H9 (cell line): ENCODE data around the gene AGBL4. TPM values are rescaled to one million over a fixed set of nuclear protein-coding genes. Genes with fewer than 3 reads are reported as not detected.

ENCODE experiments used
- DNase-seq: peaks from one replicate; pipeline ENCODE4 v3.0.0-alpha.2; 2017
- H2AFZ ChIP-seq: one replicate; pipeline ENCODE4 v1.6.1; 2013; ENCODE audit warnings: mild to moderate bottlenecking, low read length, control low read depth, moderate library complexity
- H2AK5ac ChIP-seq: 2 replicates; pipeline ENCODE4 v1.6.1; 2013; ENCODE audit warnings: low read length, control low read depth, mixed read lengths; ENCODE audit not compliant: insufficient read length
- H2BK120ac ChIP-seq: one replicate; pipeline ENCODE4 v1.6.1; 2013; ENCODE audit warnings: low read depth, mild to moderate bottlenecking, low read length, control low read depth, inconsistent platforms; ENCODE audit not compliant: poor library complexity, severe bottlenecking
- H2BK12ac ChIP-seq: 2 replicates; pipeline ENCODE4 v1.6.1; 2013; ENCODE audit warnings: low read length, control low read depth, mixed read lengths, low read depth; ENCODE audit not compliant: insufficient read length
- H2BK15ac ChIP-seq: 2 replicates; pipeline ENCODE4 v1.6.1; 2013; ENCODE audit warnings: low read depth, low read length, control low read depth
- H2BK20ac ChIP-seq: one replicate; pipeline ENCODE4 v1.6.1; 2013; ENCODE audit warnings: low read depth, mild to moderate bottlenecking, low read length, control low read depth, inconsistent platforms; ENCODE audit not compliant: poor library complexity, severe bottlenecking
- H2BK5ac ChIP-seq: 2 replicates; pipeline ENCODE4 v1.6.1; 2013; ENCODE audit warnings: low read length, control low read depth, mixed read lengths; ENCODE audit not compliant: insufficient read length
- H3K14ac ChIP-seq: 2 replicates; pipeline ENCODE4 v1.6.1; 2013; ENCODE audit warnings: low read length, control low read depth; ENCODE audit not compliant: insufficient read depth
- H3K18ac ChIP-seq: 2 replicates; pipeline ENCODE4 v1.6.1; 2013; ENCODE audit warnings: low read depth, mild to moderate bottlenecking, mixed read lengths, low read length, control low read depth; ENCODE audit not compliant: insufficient read length
- H3K23ac ChIP-seq: 2 replicates; pipeline ENCODE4 v1.6.1; 2013; ENCODE audit warnings: low read length, control low read depth, mixed read lengths, low read depth; ENCODE audit not compliant: insufficient read length
- H3K23me2 ChIP-seq: 2 replicates; pipeline ENCODE4 v1.6.1; 2013; ENCODE audit warnings: low read depth, mild to moderate bottlenecking, mixed read lengths, low read length, control low read depth; ENCODE audit not compliant: insufficient read length, poor library complexity, severe bottlenecking
- H3K27ac ChIP-seq: 2 replicates; pipeline ENCODE4 v1.5.1; 2013; ENCODE audit warnings: low read length, control low read depth, mixed read lengths, low read depth; ENCODE audit not compliant: insufficient read length
- H3K27me3 ChIP-seq: 2 replicates; pipeline ENCODE4 v1.6.1; 2013; ENCODE audit warnings: low read length, control low read depth, inconsistent platforms; ENCODE audit not compliant: insufficient read depth
- H3K4ac ChIP-seq: 2 replicates; pipeline ENCODE4 v1.6.1; 2013; ENCODE audit warnings: low read depth, mild to moderate bottlenecking, control low read depth, inconsistent platforms, low read length, moderate library complexity
- H3K4me1 ChIP-seq: 2 replicates; pipeline ENCODE4 v1.6.1; 2013; ENCODE audit warnings: low read length, control low read depth, inconsistent platforms; ENCODE audit not compliant: insufficient read depth
- H3K4me2 ChIP-seq: 2 replicates; pipeline ENCODE4 v1.6.1; 2013; ENCODE audit warnings: low read length, control low read depth, mixed read lengths; ENCODE audit not compliant: insufficient read length, insufficient read depth
- H3K56ac ChIP-seq: 2 replicates; pipeline ENCODE4 v1.6.1; 2013; ENCODE audit warnings: low read depth, mild to moderate bottlenecking, mixed read lengths, low read length, control low read depth; ENCODE audit not compliant: insufficient read length
- H3K79me1 ChIP-seq: 2 replicates; pipeline ENCODE4 v1.6.1; 2013; ENCODE audit warnings: low read depth, mild to moderate bottlenecking, moderate library complexity, low read length, control low read depth, inconsistent platforms; ENCODE audit not compliant: insufficient read depth, poor library complexity, severe bottlenecking
- H3K79me2 ChIP-seq: 2 replicates; pipeline ENCODE4 v1.6.1; 2013; ENCODE audit warnings: low read length, control low read depth, inconsistent platforms; ENCODE audit not compliant: insufficient read depth
- H3K9ac ChIP-seq: 2 replicates; pipeline ENCODE4 v1.6.1; 2013; ENCODE audit warnings: low read length, control low read depth, mixed read lengths; ENCODE audit not compliant: insufficient read length; ENCODE audit errors: extremely low read depth
- H3K9me3 ChIP-seq: one replicate; pipeline ENCODE4 v1.6.1; 2013; ENCODE audit warnings: low read depth, low read length, inconsistent platforms; ENCODE audit not compliant: control insufficient read depth
- H3T11ph ChIP-seq: one replicate; pipeline ENCODE4 v1.6.1; 2013; ENCODE audit warnings: mild to moderate bottlenecking, low read length, control low read depth, inconsistent platforms
- H4K20me1 ChIP-seq: one replicate; pipeline ENCODE4 v1.6.1; 2013; ENCODE audit not compliant: control insufficient read depth, insufficient read length, insufficient read depth
- H4K5ac ChIP-seq: 2 replicates; pipeline ENCODE4 v1.6.1; 2013; ENCODE audit warnings: low read depth, mild to moderate bottlenecking, mixed read lengths, low read length, control low read depth; ENCODE audit not compliant: insufficient read length
- H4K8ac ChIP-seq: replicated peaks from 2 replicates; pipeline ENCODE4 v1.6.1; 2013; ENCODE audit warnings: low read length, control low read depth, mixed read lengths, low read depth; ENCODE audit not compliant: insufficient read length
- H4K91ac ChIP-seq: 2 replicates; pipeline ENCODE4 v1.6.1; 2013; ENCODE audit warnings: low read depth, mild to moderate bottlenecking, moderate library complexity, mixed read lengths, low read length, control low read depth; ENCODE audit not compliant: insufficient read length
- H3K27ac Mint-ChIP-seq, 3 experiments: 2 replicates in 2 of 3; 3 replicates in 1 of 3; pipeline ENCODE4 v1.8.0; 2020 to 2021; ENCODE audit warnings: mixed read lengths in 3 of 3, mild to moderate bottlenecking in 1 of 3, moderate library complexity in 1 of 3
- H3K27me3 Mint-ChIP-seq: 2 replicates; pipeline ENCODE4 v1.8.0; 2021; ENCODE audit warnings: low read depth, mild to moderate bottlenecking, moderate library complexity, mixed read lengths
- H3K36me3 Mint-ChIP-seq, 3 experiments: 2 replicates in 2 of 3; 3 replicates in 1 of 3; pipeline ENCODE4 v1.8.0; 2020 to 2021; ENCODE audit warnings: low read depth in 3 of 3, mixed read lengths in 3 of 3; ENCODE audit not compliant: insufficient read depth in 1 of 3
- H3K4me1 Mint-ChIP-seq, 2 experiments: 2 replicates each; pipeline ENCODE4 v1.8.0; 2020; ENCODE audit warnings: mixed read lengths in 2 of 2
- H3K4me3 Mint-ChIP-seq, 2 experiments: 2 replicates in 1 of 2; 3 replicates in 1 of 2; pipeline ENCODE4 v1.8.0; 2020 to 2021; ENCODE audit warnings: mild to moderate bottlenecking in 2 of 2, mixed read lengths in 2 of 2, moderate library complexity in 1 of 2
- H3K9me3 Mint-ChIP-seq, 2 experiments: 2 replicates in 1 of 2; 3 replicates in 1 of 2; pipeline ENCODE4 v1.8.0; 2020; ENCODE audit warnings: mild to moderate bottlenecking in 2 of 2, mixed read lengths in 2 of 2, moderate library complexity in 1 of 2
- WGBS: extraction: QIAGEN DNeasy Blood & Tissue Kit; methylation state at CpG from one replicate; pipeline ENCODE4 v1.1.7; 2013; ENCODE audit warnings: missing lambda C conversion rate, low lambda C conversion rate, mixed read lengths; ENCODE audit not compliant: insufficient read length; ENCODE audit errors: extremely low coverage; 5-methylcytosine and 5-hydroxymethylcytosine counted together
- total RNA-seq: library from RNA; stranded (reverse); gene quantifications from 2 replicates; pipeline ENCODE4 v1.2.1, GENCODE V29; 2021
- TF ChIP-seq, protein P1 (sequence below): fragments of 200-600 bp; sonication (generic); conservative IDR thresholded peaks from 3 replicates; pipeline ENCODE4 v1.8.0; 2021; ENCODE audit warnings: antibody characterized with exemption, mild to moderate bottlenecking

Gene AGBL4
- total RNA-seq, 1 experiment from 2014 or later: not detected

DNA sequence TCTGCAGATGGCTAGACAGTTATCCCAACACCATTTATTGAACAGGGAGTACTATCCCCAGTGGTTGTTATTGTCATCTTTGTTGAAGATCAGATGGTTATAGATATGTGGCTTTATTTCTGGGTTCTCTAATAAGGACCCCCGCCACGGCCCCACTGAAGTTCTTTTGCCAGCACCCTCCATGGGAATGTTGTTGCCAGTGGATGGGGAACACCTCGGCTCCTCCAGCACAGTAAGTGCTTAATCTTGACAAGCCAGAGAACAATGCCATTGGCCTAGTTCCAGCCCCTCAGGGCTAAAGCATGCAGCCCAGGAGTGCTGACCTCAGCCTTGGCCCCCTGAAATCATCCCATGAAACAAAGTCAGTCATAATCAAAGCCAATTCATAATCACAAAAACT is 337.6 kb downstream of the AGBL4 start:
- Mint-ChIP-seq H3K4me1 (no peaks in the 10 kb centered on the region), H3K9me3 (peaks cover 83 to 95% of the 10 kb centered on the region in 2 experiments), H3K27me3 (0 out of 2 replicates have a peak, but pooled peaks cover 2% of the 10 kb centered on the region), H3K27ac (no peak overlapping the region), H3K4me3 (no peak overlapping the region), H3K36me3 (peaks cover 3 to 14% (median 5%) of the 10 kb centered on the region in 3 experiments; a peak in 5 of 7 replicates)
- Histone ChIP-seq H4K5ac (no peak overlapping the region), H2BK12ac (no peak overlapping the region), H3K23ac (no peak overlapping the region), H3K4ac (no peak overlapping the region), H3K9ac (no peak overlapping the region), H2BK20ac (no peak overlapping the region), H3K79me2 (no peaks in the 10 kb centered on the region), H3K4me2 (no peak overlapping the region), H3K23me2 (no peaks in the 10 kb centered on the region), H3K18ac (no peak overlapping the region), H4K8ac (no peak overlapping the region), H2BK5ac (no peak overlapping the region), H2BK120ac (no peak overlapping the region), H3T11ph (no peak overlapping the region), H2AK5ac (no peak overlapping the region), H3K27ac (no peak overlapping the region), H3K27me3 (no peaks in the 10 kb centered on the region), H3K14ac (no peak overlapping the region), H2AFZ (no peak overlapping the region), H2BK15ac (no peak overlapping the region), H3K9me3 (peaks cover 59% of the 10 kb centered on the region), H3K79me1 (no peaks in the 10 kb centered on the region), H4K20me1 (no peaks in the 10 kb centered on the region), H4K91ac (no peak overlapping the region), H3K4me1 (no peaks in the 10 kb centered on the region), H3K56ac (no peak overlapping the region)
- no peak for DNase-seq
- TF ChIP-seq, protein P1, sequence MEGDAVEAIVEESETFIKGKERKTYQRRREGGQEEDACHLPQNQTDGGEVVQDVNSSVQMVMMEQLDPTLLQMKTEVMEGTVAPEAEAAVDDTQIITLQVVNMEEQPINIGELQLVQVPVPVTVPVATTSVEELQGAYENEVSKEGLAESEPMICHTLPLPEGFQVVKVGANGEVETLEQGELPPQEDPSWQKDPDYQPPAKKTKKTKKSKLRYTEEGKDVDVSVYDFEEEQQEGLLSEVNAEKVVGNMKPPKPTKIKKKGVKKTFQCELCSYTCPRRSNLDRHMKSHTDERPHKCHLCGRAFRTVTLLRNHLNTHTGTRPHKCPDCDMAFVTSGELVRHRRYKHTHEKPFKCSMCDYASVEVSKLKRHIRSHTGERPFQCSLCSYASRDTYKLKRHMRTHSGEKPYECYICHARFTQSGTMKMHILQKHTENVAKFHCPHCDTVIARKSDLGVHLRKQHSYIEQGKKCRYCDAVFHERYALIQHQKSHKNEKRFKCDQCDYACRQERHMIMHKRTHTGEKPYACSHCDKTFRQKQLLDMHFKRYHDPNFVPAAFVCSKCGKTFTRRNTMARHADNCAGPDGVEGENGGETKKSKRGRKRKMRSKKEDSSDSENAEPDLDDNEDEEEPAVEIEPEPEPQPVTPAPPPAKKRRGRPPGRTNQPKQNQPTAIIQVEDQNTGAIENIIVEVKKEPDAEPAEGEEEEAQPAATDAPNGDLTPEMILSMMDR: no peak
- no CpG with 5 or more reads among the region's 3 CpGs for WGBS
